ENCODE data around the gene REPIN1.

The REPIN1 gene

DNA sequence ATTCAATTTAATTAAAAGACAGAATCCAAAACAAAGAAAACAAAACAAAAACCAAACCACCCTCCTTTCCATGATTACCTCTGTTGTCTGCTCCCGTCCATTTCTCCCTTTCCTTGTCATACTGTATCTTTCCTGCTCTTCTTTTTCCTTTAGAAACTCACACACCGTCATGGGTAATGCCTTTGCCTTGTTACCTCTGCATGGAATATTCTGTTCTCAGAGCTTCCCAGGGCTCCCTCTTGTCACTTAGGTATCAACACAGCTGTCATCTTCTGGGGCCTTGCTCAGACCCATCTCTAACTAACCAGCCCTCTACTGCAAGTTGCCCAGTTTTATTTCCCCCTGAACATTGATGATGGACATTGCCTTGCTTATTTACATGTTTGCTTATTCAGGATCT is 51.6 kb downstream of the REPIN1 start:
- DNase-seq, result no peak

DNA sequence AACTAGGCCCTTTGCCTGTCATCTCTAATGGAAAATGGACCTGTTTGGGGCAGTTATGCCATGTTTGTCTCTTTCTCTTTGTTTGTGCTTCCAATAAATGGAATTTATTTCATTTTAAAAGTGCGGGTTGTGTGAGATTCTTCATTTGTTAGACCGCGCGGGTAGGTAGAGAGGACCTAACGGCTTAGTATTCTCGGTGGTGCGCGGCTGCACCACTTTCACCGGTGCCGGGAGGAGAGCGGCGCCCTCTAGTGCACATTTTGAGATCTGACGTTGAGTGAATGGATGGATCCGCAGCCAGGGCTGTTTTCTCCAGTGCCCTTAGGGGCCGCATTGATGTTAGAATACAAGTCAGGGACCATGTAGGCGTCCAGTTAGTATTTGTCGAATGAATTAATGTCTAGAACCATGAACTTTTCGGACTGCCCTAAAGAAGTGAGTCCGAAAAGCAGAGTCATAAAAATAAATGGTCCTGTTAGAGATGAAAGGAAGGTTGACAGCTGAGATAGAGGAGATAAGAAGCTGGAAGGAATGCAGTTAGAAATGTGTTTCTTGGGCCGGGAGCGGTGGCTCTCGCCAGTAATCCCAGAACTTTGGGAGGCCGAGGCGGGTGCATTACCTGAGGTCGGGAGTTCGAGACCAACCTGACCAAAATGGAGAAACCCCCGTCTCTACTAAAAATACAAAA is 52.5 kb downstream of the REPIN1 start:
- peak in 48 of 56 donors; percentile 15 to 90 (median 57) for DNase-seq

DNA sequence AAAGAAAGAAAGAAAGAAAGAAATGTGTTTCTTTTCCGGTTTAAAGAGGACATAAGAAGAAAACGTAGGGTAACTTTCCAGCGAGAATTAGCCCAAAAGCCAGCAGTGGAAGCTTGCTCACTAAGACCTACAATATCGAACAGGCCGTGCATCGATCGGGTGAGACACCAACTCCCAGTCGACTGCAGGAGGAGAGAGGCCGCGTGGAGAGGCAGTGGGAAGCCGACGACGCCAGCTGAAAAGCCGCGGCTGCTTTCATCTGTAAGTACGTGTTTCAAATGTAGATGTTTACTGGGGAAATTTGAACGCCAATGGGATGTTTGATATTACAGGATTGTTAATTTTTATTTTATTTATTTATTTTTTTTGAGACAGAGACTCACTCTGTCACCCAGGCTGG is 53.2 kb downstream of the REPIN1 start:
- DNase-seq, result no peak

Data from nucleus accumbens (tissue), 56 donors.